ENCODE results near the gene NME2.
"Not testable (repeated sequence)": the region's sequence is repeated elsewhere in the genome, so short reads cannot be mapped to it uniquely, and the experiment has no call there.

Gene NME2

GRCh38 chr17:51152766-51153209 is 13.4 kb upstream of the NME2 start:
- DNase-seq = peak in 2 of 58 donors; percentile 17 to 48

DNA sequence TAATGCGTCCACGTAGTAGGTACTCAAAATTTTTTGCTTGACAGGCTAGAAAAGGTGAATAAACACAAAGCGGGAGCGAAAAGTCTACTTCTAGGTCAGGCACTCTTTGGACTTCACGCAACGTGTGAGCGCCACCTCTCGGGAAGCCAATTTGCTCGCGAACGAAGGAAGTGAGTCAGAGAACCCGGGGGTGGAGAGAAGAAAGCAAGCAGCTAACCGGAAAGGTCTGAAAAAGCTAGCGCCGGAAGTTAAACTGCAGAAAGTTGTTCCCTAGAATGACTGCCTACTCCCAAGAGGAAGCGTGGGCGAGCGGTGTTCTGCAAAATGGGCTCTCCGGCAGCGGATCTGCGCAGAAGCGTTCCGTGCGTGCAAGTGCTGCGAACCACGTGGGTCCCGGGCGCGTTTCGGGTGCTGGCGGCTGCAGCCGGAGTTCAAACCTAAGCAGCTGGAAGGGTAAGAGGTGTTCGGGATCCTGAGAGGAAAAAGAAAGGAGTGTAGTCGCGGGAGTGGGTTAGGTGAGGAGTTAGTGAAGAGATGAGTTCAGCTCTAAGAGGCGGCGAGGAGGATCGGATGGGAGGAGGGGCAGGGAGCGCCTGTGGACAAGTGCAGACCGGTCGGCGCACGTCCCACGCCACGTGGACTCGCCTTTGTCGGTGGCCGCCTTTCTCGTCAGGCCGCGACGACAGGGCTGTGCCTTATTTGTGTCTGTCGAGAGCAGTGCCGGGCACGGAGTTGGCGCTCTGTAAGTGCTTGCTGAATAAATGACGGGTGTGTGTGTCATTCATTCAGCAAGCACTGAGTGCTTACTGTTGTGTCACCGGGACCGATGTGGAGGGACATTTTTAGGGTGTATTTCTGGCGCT is 12.8 kb upstream of the NME2 start, which contains the start of gene NME1:
NME1 (plus strand) TSS at position 350 of the 863 bp plus-strand sequence. CDS start 2,096 bp downstream, outside the sequence.
- DNase-seq = peak; percentile 78 to 99 (median 98)

GRCh38 chr17:51154176-51154575 is 12.0 kb upstream of the NME2 start:
- peak in 1 of 58 donors; percentile 26 for DNase-seq

- no peak for DNase-seq
Observed at GRCh38 chr17:51155416-51155815, 10.8 kb upstream of the NME2 start.

DNA sequence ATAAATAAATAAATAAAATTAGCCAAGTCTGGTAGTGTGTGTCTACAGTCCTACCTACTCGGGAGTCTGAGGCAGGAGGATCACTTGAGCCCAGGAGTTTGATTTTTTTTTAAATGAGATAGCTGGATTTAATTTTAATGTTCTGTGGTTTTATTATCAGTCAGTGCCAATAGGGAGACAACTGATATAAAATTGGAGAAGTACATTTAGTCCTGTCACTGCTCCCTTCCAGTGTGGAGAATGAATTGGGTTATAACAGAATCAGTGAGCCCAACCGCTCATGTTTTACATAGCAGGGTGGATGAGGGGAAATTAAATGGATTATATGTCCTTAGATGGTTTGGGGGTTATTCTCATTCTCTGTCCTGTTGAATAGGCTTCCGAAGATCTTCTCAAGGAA is 6.6 kb upstream of the NME2 start:
- no peak for DNase-seq

DNA sequence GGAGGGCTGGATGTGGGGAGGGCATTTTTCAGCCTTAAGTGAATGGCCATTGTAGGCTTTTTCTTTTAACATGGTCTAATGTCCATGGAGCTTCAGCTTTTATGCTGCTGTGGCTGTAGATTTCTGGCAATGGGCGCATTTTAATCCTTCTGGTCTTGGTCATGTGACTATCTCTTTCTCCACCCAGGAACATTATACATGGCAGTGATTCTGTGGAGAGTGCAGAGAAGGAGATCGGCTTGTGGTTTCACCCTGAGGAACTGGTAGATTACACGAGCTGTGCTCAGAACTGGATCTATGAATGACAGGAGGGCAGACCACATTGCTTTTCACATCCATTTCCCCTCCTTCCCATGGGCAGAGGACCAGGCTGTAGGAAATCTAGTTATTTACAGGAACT is 4.7 kb upstream of the NME2 start:
- no peak for DNase-seq

- peak in 2 of 58 donors; percentile 2 to 13 for DNase-seq
Observed at GRCh38 chr17:51164911-51165679, 1.1 kb upstream of the NME2 start.

DNA sequence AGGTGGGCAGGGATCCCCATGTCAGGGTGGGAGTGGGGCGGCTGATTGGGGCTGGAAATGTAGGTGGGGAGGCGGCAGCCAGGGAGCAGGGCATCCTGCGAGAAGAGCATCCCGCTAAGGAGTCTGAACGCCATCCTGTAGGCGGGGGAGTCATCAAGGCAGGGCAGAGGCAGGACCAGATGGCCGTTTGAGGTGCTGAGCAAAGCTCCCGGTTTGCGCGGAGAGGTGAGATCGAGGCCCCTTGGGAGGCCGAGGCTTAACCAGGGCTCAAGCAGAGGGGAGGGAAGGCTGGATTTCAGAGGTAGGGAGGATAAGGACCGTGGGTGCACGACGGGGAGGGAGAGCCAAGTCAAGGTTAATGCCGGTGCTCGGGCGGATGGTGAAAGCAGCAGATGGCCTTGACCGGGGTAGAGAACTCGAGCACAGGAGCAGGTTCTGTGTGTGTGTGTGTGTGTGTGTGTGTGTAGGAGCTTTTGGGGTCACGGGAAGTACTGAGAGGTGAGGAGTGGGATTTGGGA is 472 bp upstream of the NME2 start:
- DNase-seq = peak in 2 of 58 donors; percentile 35 to 67

DNA sequence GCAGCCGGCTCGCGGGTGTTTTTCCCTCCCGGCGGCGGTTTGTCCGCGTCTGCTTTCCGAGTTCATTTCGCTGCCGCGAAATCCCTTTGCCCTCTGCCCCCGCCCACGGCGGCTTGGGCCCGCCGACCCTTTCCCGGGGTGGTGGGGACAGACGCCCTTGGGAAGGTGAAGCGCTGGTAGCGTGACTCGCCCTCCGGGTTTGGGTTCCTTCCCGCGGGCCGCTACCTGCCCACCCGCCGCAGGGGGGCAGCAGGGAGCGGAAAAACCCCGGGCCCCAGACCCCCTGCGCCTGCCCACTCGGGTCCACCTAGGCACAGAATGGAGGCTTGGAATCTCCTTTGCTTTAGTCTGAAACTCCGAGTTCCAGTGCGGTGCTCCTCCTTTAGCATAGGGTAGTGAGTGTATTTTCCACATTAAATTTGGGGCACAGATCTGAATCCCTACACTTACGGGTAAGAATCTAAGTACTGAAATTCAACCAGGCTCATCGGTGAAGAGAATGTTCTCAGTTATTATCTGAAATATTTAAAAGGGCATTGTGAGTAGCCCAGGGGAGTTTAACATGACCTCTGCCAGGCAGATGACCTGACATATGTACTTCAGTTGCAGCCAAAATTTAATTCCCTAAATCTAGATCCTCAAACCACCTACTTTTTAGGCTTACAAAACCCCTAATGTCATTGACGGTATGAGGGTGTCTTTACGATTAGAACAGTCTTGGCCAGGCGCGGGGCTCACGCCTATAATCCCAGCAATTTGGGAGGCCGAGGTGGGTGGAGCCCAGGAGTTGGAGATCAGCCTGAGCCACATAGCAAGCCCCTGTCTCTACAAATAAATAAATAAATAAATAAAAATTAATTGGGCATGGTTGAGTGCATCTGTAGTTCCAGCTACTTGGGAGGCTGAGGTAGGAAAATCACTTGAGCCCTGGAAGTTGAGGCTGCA is 1.0 kb downstream of the NME2 start:
- DNase-seq = peak in 27 of 58 donors; percentile 10 to 65 (median 42)

DNA sequence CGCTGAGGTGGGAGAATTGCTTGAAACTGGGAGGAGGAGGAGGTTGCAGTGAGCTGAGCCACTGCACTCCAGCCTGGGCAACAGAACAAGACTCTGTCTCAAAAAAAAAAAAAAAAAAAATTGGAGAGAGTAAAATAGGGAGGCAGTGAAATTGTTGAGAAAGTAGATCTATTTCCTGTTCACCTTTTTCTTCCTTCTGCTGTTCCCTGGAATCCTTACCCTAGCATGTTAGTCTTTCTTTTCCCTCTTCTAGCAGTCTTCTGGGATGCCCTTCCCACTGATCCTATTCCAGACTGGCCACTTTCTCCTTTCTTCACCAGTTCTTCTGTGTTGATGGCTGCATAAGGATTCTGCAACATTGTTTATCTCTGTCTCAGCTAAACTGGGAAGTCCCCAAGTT is 3.1 kb downstream of the NME2 start:
- DNase-seq = no peak

GRCh38 chr17:51170736-51171135 is 4.5 kb downstream of the NME2 start:
- no peak for DNase-seq

DNA sequence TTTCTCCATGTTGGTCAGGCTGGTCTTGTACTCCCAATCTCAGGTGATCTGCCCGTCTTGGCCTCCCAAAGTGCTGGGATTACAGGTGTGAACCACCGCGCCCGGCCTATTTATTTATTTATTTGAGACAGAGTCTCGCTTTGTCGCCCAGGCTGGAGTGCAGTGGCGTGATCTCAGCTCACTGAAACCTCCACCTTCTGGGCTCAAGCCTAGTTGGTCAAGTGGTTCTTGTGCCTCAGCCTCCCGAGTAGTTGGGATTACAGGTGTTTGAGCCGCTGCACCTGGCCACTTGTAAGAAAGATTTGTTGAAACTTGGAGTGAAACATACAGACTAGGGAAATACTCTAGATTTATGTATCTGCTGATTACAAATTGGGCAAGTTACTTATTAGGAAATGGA is 5.8 kb downstream of the NME2 start:
- DNase-seq = not testable (repeated sequence)

DNA sequence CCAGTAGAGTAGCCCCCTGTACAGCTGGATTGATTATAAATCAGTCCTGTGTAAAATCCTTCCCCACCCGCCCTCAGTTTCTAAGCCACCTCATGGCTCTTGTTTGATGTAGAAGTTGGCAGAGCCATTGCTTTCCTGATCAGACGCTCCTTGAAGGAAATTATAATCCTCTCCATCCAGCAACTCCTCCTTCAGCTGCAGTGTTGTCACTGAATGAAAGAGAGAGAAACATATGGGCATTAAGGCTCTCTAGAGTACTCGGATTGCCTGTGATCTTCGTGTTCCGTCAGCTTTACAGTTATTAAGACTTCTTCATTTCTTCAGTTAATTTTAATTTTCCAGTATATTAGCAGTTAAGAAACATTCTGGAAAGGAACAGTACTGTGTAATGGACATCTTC is 14.3 kb downstream of the NME2 start:
- DNase-seq = no peak

DNA sequence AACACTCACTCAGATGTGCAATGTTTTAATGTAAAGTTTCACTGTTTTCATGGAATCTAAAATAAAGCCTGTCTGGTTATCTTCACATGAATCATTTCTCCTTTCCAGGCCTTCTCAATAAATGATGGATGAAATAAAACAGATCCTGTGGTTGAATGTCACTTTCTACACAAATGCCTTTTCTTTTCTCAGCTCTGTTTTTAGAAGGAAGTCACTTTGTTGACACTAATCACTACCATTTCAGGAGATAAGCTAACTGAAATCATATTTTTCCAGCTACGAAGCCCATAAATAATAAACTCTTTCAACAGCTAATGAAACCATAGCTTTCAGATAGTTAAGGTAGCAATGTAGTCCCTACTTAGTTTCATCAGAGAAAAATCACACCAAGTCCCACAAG is 17.9 kb downstream of the NME2 start:
- DNase-seq = no peak

DNA sequence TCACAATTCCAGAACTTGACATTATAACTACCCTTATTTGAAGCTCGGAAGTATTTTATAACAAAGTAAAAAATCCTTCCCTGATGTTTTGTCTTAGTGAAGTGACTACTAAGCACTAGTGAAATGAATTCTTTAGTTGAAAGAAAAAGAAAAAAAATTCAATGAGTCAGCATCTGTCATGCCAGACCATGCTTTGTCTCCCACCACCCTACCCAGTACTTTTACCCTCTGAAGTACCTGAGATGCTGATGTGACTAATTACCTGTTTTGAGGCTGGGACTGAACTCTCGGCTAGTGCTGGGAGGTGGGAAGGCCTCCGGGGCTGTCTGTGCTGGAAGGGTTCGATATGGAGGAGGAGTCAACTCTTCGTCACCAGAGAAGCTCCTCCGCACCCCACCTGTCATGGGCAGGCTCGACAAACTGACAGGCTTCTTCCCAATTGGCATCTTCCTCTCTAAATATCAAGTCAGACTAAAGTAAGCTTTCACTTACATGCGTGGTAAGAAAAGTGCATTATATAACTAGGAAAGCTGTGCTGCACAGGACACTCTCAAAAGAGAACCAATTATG is 19.6 kb downstream of the NME2 start:
- DNase-seq = peak in 15 of 58 donors; percentile 8 to 46 (median 17)

DNA sequence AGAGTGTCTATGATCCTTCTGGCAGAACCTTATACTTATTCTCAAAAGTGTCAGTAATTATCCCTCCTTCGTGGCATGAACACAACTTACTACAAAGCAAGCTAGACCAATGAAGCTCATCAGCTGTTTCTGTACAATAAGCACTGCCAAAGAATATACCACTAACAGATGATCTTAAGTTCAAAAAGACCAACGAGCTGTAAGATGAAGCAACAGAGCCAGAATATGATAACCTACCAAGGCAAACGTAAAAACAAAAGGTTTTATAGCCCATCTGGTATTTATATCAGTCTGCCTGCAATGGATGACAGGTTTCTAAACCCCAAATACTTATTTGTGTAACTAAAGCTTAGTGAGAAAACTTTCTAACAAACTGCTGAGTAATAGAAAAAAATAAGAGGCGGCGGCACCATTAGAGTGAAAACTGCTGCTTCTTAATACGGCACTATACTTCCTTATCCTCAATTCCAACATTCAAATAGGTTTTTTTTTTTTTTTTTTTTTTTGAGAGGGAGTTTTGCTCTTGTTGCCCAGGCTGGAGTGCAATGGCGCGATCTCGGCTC is 22.1 kb downstream of the NME2 start:
- no peak for DNase-seq

GRCh38 chr17:51189162-51189561 is 23.0 kb downstream of the NME2 start:
- DNase-seq = no peak

DNA sequence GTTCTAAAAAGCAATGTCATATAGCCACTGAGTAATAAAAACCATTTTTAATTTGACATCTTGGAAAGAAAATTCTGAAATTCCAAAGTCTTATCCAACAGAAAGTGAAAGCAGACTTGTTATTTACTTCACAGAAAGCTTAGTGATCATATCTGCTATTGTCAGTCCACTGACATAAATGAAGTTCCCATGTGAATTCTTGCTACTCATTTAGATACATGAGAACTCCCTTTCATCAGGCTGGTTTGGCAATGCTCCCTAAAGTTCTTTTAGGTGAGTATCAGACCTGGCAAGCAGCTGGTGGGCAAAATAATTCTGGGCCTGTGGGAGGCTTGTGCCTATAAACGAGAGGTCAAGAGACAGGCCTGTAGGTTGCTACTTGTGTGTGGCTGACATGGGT is 23.4 kb downstream of the NME2 start:
- no peak for DNase-seq

DNA sequence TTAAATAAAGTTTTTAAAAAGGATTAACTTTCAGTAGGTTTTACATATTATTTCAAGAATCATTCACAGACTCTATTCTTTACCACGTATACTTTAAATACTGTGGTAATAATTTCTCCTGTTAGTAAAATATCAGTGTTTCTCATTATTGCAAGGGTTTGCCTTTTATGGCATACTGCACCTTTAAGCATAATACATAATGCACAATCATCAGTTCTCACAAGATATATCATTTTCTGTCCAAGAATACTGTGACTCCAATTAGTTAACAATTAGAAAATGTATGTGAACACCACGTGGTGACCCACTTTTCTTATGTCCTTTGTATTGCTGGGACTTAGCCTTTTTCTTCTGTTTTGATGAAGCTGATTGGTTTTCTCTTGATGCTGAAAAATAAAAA is 25.7 kb downstream of the NME2 start:
- DNase-seq = no peak

DNA sequence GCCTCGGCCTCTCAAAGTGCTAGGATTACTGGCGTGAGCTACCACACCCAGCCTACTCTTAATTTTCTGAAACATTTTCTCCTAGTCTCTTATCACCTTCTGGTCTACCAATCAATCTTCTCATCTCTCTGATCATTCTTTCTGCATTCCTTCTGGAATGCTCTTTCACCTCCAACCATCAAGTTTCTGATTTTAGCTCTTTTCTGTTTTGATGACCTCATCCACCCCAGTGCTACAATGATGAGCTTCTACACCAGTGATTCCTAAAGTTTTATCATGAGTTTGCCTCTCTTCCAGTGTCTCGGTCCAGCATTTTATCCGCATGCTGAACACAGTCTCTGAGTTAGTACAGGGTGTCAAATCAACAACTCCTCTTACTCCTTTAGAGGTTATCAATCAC is 31.5 kb downstream of the NME2 start:
- no peak for DNase-seq
